Central memory CD4-positive, alpha-beta T cell (primary cell): Measurements from ENCODE around the gene GRK5.
A peak's percentile ranks its signal among the peaks of the same experiment; 100 is the strongest.

Experiments used
- DNase-seq: peaks from one replicate; pipeline ENCODE4 v3.0.0; 2022

GRK5 gene

DNA sequence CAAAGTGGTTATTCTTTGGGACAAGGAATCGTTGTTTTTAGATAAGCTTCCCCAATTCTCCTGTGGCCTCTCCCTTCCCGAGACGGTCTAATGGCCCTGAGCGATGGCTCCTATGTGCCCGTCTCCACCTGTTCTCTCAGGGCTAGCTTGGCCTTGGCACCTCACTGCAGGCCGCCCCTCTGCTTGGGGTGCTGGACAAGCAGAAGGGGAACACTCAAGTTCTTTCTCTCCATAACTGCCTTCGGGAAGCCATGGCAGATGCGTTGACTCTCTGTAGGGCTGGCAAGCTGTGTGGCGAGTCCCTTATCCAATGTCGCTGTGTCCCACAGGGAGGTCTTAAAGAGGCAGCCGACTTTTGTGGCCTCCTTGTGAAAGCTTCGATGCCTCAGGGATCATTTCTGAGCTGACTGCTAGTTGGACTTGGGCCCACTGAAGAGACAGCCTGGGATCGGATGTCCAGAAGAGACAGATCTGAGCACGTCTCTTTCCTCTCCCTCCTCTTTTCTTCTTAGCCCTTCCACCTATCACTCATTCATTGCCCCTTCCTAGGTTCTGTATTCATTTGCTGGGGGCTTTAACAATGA lies 70.8 kb downstream of the GRK5 start:
- DNase-seq: no peak

- DNase-seq: no peak
These were observed 72.1 kb downstream of the GRK5 start for GRCh38 chr10:119279441-119279840.

DNA sequence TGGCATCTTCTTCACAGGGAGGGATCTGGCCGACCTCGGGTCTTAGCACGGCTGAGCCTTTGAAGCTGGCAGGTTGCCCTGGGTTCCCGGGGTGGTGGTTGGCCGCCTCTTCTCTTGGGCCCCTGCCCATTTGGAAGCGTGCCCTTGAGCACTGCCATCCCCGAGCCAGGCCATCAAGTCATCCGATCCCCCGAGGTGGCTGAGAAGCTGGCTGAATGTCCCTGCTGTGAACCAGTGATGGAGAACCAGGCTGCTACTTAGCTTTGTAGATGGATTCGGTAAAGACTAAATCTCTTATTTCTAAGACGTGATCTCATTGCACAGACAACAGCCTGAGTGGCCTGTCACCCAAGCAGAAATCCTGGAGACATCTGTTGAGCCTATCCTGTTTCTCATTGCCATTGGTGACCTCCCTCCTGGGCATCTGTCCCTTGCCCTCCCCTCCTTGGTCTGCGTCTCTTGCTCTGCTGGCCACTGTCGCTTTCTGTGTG lies 74.3 kb downstream of the GRK5 start:
- DNase-seq: no peak

GRCh38 chr10:119282446-119282845 lies 75.1 kb downstream of the GRK5 start:
- DNase-seq: no peak

- no peak for DNase-seq
These were observed 76.0 kb downstream of the GRK5 start for GRCh38 chr10:119283387-119283786.

GRCh38 chr10:119283818-119284217 lies 76.4 kb downstream of the GRK5 start:
- peak; percentile 56 for DNase-seq

DNA sequence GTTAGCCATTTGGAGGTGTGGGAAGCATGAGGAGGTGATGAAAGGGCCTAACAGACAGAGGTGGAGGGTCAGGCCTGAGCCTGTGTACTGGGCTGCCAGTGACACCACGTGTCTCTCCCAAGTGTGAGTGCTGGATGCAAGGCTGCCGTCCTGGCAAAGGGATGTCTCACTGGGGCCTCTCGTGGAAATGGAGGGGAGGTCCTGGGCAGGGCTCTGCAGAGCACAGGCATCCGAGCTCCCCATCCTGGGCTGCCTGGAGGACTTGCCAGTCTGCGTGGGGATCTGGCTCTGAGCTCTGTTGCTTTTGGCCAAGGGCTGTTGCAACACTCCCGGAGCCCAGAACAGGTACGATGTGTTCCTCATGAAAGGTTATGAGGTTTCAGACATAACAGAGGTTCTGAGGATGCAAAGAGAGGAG lies 77.3 kb downstream of the GRK5 start:
- DNase-seq: no peak

DNA sequence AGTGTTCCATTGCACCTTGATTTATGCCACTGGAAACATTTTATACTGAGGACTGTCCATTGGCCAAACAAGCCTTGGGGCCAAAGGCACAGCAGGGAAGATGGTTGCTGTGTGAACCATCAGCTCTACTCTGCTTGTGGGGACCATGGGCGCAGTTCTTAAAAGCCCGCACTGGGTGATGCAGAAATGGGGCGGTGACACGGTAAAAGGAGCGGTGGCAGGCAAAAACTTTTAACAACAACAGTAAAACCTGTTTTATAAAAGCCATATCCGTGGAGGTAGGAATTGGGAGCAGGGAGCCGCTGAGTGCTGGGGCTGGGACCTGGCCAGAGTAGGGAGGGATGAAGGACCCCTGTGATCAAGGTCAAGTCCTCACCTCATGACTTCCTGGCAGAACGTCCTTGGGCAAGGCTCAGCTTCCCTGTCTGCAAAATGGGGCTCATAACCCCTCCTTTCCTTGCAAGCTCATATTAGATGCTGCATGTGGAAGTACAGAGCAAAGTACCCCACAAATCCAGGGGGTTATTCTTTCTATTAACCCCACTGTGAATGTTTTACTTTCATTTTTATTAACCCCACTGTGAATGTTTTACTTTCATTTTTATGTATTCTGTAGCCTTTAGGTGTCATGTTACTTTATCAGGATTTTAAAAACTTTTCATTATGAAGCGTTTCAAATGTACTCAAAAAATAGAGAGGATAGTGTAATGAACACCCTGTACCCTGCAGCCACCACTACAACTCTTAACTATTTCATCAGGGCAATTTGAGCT lies 78.3 kb downstream of the GRK5 start:
- no peak for DNase-seq

DNA sequence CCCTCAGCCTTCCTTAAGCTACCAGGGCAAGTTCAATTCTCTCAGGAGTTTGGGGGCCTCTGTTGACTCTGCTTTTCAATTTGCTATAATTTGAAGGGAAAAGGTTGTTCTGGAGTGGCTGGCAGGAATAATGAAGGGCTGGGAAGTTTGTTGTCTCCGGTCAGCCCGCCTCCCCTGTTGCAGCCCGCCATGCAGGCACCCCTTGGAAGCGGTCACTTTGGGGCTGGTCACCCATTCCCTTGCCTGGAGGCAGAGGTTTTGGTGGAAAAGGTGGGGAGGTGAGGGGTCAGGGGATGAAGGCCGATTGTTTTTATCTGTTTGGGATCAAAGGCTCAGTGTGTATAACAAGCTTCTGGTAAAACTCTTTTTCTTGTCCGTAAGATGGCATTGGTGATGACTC lies 79.1 kb downstream of the GRK5 start:
- no peak for DNase-seq

- DNase-seq: no peak
These were observed 79.7 kb downstream of the GRK5 start for GRCh38 chr10:119286983-119287633.

GRCh38 chr10:119288574-119289001 lies 81.2 kb downstream of the GRK5 start:
- DNase-seq: no peak

DNA sequence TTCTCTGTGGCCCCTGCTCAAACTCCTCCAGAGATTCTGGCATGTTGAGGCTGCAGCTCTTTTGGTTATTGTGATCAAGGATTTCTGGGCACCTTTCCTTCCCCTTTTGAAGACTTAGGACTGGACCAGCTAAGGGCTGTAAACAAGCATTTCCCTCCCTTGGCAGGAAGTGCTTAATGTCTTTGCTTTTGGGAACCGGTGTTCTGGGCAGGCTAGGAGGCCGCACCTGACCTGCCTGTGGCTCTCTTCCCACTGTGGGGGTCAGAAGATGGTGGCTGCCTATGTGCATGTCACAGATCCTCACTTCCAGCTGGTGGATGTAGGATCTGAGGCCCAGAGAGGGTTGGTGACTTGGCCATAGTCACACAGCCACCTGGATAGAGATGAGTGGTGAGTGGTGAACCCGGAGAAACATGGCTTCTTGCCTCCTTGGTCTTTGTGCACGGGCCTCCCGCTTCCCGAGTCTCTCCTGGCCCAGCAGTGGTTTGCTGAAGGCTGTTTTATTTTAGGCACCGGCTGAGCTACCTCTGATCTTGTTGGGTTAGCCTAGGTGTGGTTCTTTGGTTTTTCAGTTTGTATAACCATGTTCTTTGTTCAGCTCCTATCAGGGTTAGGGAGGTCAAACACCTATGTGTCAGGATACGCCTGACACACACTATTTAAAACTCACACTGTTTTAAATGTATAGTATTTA lies 82.0 kb downstream of the GRK5 start:
- no peak for DNase-seq

- DNase-seq: no peak
These were observed 83.1 kb downstream of the GRK5 start for GRCh38 chr10:119290301-119291048.

- DNase-seq: no peak
These were observed 84.0 kb downstream of the GRK5 start for GRCh38 chr10:119291223-119291900.

DNA sequence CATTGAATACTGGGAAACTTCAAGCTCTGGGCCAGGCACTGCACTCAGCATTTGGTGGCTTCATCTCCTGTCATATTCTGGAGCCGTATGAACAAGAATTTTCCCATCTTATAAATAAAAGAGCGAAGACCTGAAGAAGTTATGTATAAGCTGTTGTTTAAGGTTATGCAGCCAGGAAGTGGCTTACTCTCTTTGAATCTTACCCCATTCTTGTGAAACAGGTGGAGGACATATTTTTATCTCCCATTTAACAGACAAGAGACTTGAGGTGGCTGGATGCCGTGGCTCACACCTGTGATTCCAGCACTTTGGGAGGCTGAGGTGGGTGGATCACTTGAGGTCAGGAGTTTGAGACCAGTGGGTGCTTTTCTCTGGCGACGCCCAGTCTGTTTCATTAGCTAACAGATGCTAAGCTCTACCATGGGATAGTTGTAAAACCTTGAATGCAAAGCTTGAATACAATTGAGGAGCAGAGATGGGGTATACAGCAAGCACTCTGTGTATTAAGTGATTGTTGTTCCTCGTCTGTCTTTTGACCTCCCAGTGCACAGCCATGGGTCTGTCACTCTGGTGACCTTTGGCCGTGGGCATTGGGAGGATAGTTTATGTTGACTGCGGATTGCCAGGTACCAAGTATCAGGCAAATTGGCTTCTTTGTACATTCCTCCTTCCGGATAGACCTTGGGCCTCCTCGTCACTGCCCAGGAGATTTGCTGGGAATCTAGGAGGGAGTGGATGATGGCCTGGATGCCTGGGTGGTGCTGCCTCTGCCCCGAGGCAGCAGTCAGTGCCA lies 85.8 kb downstream of the GRK5 start:
- DNase-seq: no peak

DNA sequence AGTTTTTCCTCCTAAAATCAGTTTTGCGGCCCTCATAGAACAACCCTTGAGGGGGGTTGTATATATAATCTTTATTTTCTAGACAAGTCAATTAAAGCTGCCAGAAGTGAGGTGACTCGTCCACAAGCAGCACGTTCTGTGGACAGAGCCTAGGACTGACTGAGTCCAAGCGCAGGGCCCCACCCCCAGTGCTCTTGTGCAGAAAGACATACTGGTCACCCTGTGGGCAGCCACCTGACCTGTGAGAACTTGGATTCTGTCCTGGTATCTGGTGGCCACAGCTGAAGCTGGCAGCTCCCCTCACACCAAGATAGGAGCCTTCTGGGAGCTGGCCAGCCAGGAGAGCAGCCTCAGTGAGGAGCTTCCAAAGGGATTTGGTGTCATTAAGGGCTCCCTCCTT lies 89.3 kb downstream of the GRK5 start:
- no peak for DNase-seq

GRCh38 chr10:119297207-119297968 lies 90.0 kb downstream of the GRK5 start:
- no peak for DNase-seq

GRCh38 chr10:119298810-119299209 lies 91.4 kb downstream of the GRK5 start:
- no peak for DNase-seq

- DNase-seq: no peak
These were observed 92.2 kb downstream of the GRK5 start for GRCh38 chr10:119299531-119299930.

DNA sequence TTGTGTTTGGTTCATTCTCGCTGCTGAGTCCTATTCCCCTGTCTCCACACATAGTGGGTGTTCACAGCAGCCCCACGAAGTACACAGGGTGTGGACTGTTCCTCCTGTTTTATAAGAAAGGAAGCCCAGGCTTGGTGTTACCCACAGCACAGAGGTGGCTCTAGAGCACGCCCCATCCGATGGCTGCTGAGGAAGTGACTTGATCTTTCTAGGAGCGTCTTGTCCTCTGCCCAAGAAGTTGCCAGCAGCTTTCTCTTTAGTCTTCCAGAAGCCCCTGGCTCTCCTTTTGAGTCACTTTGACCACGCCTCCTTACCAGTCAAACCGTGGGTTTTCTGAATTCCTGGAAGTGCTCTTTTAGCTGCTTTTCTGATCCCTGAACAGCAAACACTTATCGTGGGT lies 94.0 kb downstream of the GRK5 start:
- peak; percentile 63 for DNase-seq
